ENCODE measurements around the gene ARHGAP27.
"Not testable (repeated sequence)": the region's sequence is repeated elsewhere in the genome, so short reads cannot be mapped to it uniquely, and the experiment has no call there.

Gene ARHGAP27

DNA sequence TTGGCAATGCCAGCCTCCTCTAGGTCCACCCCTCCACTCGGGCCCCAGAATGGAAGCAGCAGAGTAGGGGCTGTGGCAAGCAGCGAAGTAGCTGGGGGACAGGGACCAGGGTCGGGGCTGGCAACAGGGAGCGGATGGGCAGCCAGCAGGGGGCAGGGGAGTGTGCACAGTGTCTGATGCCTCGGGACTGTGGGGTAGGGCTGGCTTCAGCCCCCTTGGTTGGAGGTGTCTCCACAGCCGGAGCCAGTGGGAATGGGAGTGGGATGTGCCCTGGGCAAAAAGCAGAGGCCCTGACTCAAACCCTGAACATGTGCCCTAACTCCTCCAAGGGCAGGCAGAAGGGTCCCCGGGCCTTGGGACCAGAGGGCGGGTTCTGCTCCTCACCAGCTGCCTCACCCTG lies 18.5 kb upstream of the ARHGAP27 start:
- in situ Hi-C loops (cut with HindIII; ENCODE audit: low sequenced_read_pairs), result no loop called here

GRCh38 chr17:45449708-45450329 lies 17.1 kb upstream of the ARHGAP27 start:
- H3K4me3 ChIP-seq (ENCODE audit: low read depth, low read length); DNase-seq (ENCODE audit: low read depth, low spot score); in situ Hi-C loops (cut with HindIII; ENCODE audit: low sequenced_read_pairs): not testable (repeated sequence)

More for the DNA sequence above, 18.5 kb upstream of the ARHGAP27 start:
- no peak overlapping the region for H3K4me3 ChIP-seq (ENCODE audit: low read depth, low read length)
- TF ChIP-seq, protein P1, sequence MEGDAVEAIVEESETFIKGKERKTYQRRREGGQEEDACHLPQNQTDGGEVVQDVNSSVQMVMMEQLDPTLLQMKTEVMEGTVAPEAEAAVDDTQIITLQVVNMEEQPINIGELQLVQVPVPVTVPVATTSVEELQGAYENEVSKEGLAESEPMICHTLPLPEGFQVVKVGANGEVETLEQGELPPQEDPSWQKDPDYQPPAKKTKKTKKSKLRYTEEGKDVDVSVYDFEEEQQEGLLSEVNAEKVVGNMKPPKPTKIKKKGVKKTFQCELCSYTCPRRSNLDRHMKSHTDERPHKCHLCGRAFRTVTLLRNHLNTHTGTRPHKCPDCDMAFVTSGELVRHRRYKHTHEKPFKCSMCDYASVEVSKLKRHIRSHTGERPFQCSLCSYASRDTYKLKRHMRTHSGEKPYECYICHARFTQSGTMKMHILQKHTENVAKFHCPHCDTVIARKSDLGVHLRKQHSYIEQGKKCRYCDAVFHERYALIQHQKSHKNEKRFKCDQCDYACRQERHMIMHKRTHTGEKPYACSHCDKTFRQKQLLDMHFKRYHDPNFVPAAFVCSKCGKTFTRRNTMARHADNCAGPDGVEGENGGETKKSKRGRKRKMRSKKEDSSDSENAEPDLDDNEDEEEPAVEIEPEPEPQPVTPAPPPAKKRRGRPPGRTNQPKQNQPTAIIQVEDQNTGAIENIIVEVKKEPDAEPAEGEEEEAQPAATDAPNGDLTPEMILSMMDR (IDR thresholded peaks at IDR 0.05; ENCODE audit: low read depth, low read length), result no peak
- no peak for DNase-seq (ENCODE audit: low read depth, low spot score)

DNA sequence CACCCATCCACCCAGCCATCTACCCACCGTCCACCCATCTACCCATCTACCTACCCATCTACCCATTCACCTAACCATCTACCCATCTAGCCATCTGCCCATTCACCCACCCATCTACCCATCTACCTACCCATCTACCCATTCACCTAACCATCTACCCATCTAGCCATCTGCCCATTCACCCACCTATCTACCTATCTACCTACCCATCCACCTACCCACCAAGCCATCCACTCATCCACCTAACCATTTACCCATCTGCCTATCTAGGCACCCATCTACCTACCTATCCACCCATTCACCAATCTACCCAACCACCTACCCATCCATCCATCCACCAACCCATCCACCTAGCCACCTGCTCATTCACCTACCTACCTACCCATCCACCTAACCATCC lies 16.6 kb upstream of the ARHGAP27 start:
- in situ Hi-C loops (cut with HindIII; ENCODE audit: low sequenced_read_pairs); DNase-seq (ENCODE audit: low read depth, low spot score); H3K4me3 ChIP-seq (ENCODE audit: low read depth, low read length): not testable (repeated sequence)

- in situ Hi-C loops (cut with HindIII; ENCODE audit: low sequenced_read_pairs); H3K4me3 ChIP-seq (ENCODE audit: low read depth, low read length): not testable (repeated sequence)
These were observed 15.8 kb upstream of the ARHGAP27 start for GRCh38 chr17:45448483-45448882.

DNA sequence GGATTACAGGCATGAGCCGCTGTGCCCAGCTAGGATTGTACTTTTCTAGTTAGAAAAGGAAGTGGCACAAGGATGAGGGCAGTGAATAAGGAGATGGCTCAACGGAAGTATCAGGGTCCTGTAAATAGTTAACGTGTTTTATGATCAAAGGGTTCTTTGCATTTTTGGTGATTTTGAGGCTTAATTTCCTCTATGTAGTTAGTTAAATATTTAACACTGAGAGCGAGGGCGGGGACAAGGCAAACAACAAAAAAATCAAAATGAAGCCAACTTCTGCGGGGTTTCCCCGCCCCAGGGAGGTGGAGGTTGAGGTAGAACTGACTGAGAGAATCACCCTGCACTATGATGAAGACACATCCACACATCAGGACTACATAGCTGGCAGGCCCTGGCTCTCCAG lies 15.4 kb upstream of the ARHGAP27 start:
- in situ Hi-C loops (cut with HindIII; ENCODE audit: low sequenced_read_pairs); H3K4me3 ChIP-seq (ENCODE audit: low read depth, low read length): not testable (repeated sequence)

More at GRCh38 chr17:45448483-45448882, 15.8 kb upstream of the ARHGAP27 start:
- not testable (repeated sequence) for DNase-seq (ENCODE audit: low read depth, low spot score)

DNA sequence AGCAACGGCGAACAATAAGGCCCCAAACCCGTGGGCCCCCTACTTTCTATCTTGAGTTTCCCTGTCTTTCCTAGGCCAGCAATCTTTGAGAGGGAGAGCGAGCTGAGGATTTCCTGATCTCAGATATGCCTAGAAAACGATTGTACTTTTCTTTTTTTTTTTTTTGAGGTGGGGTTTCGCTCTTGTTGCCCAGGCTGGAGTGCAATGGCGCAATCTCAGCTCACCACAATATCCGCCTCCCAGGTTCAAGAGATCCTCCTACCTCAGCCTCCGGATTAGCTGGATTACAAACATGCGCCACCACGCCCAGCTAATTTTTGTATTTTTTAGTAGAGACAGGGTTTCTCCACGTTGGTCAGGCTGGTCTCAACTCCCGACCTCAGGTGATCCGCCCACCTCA lies 15.0 kb upstream of the ARHGAP27 start:
- DNase-seq (ENCODE audit: low read depth, low spot score); in situ Hi-C loops (cut with HindIII; ENCODE audit: low sequenced_read_pairs); H3K4me3 ChIP-seq (ENCODE audit: low read depth, low read length): not testable (repeated sequence)

More for the DNA sequence above, 15.4 kb upstream of the ARHGAP27 start:
- not testable (repeated sequence) for DNase-seq (ENCODE audit: low read depth, low spot score)

GRCh38 chr17:45446872-45447625 lies 14.4 kb upstream of the ARHGAP27 start:
- in situ Hi-C loops (cut with HindIII; ENCODE audit: low sequenced_read_pairs); H3K4me3 ChIP-seq (ENCODE audit: low read depth, low read length); DNase-seq (ENCODE audit: low read depth, low spot score): not testable (repeated sequence)

GRCh38 chr17:45445901-45446743 lies 13.5 kb upstream of the ARHGAP27 start:
- in situ Hi-C loops (cut with HindIII; ENCODE audit: low sequenced_read_pairs); H3K4me3 ChIP-seq (ENCODE audit: low read depth, low read length): not testable (repeated sequence)
- peak; percentile 67 for DNase-seq (ENCODE audit: low read depth, low spot score)

DNA sequence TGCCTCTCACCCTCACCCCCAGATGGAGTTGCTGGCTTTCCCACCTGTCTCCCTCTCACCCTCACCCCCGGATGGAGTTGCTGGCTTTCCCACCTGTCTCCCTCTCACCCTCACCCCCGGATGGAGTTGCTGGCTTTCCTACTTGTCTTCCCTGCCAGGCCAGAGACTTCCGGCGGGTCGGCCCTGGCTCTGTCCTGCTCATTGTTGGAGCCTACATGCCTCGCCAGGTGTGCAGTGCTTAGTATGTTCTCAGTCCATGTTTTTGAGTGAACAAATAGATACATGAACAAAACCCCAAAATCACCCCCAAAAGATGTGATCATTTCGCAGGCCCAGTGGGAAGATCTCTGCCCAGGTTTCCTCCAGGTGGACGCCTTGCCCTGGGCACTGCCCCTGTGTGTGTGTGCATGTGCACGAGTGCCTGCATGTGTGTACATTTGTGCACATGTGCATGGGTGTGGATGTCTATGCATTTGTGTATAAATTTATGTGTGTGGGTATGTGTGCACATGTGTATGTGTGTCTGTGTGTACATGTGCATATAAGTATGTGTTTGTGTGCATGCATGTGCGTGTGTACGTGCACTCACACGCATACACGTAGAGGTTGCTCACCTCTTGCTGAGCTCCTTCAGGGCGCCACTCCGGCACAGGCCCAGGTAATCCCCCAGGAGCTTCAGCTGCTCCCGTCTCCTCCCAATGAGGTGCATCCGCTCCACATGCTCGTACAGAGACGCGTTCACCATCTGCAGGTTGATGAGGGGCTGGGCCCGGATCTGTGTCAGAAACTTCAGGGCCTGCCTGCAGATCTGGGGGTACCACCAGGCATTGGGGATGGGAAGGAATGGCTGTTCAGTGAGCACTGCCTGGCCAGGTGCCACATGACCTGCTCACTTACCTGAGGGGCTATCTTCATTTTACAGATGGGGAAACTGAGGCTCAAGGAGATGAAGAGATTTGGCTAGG lies 12.5 kb upstream of the ARHGAP27 start:
- DNase-seq (ENCODE audit: low read depth, low spot score); in situ Hi-C loops (cut with HindIII; ENCODE audit: low sequenced_read_pairs); H3K4me3 ChIP-seq (ENCODE audit: low read depth, low read length): not testable (repeated sequence)

DNA sequence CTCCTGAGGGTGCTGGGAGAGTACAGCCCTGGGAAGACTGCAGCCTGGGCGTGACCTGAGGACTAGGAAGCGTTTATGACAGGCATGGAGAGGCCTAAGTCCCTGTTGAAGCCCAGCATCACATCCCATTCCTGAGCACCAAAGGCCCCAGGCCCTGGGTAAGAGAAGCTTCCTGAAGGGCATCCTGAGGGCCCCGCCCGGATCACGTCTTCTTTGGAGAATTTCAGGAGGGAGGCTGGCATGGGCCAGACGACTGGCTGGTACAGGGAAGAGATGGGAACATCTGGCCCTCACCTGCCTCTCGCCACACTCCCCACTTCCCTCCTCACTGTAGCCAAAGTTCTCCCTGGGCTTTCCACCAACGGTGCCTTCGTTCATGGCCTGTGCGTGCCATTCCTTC lies 11.6 kb upstream of the ARHGAP27 start:
- DNase-seq (ENCODE audit: low read depth, low spot score); H3K4me3 ChIP-seq (ENCODE audit: low read depth, low read length); in situ Hi-C loops (cut with HindIII; ENCODE audit: low sequenced_read_pairs): not testable (repeated sequence)

- DNase-seq (ENCODE audit: low read depth, low spot score); in situ Hi-C loops (cut with HindIII; ENCODE audit: low sequenced_read_pairs): not testable (repeated sequence)
These were observed 10.9 kb upstream of the ARHGAP27 start for GRCh38 chr17:45443371-45444260.

More at GRCh38 chr17:45443371-45444260, 10.9 kb upstream of the ARHGAP27 start:
- not testable (repeated sequence) for H3K4me3 ChIP-seq (ENCODE audit: low read depth, low read length)

Data from astrocyte of the spinal cord (primary cell).